H1 (cell line): Measurements from ENCODE around the gene LCAT. TPM values are rescaled to one million over a fixed set of nuclear protein-coding genes. Genes with fewer than 3 reads are reported as not detected.

Source experiments
- BCL11A ChIP-seq, 2 experiments: IDR thresholded peaks; one replicate each; pipeline ENCODE4 v1.6.1; 2011; ENCODE audit warnings: low read depth in 2 of 2, low read length in 2 of 2, mild to moderate bottlenecking in 2 of 2
- CBX8 ChIP-seq: fragments of 300-800, 300-1000 bp; sonication (generic); IDR thresholded peaks from 2 replicates; pipeline ENCODE4 v1.7.1; 2016; ENCODE audit warnings: low read depth, low read length, borderline replicate concordance
- CHD2 ChIP-seq: IDR thresholded peaks from 2 replicates; pipeline ENCODE4 v1.6.1; 2012; ENCODE audit warnings: low read length, improper control_type of control experiment
- CTBP2 ChIP-seq: IDR thresholded peaks from 2 replicates; pipeline ENCODE4 v1.7.0; 2011; ENCODE audit warnings: borderline replicate concordance, mild to moderate bottlenecking, moderate library complexity, mixed read lengths, low read length; ENCODE audit not compliant: insufficient read depth, insufficient read length
- FOSL1 ChIP-seq: IDR thresholded peaks from 2 replicates; pipeline ENCODE4 v1.6.1; 2011; ENCODE audit warnings: mild to moderate bottlenecking, low read depth, low read length, moderate library complexity; ENCODE audit not compliant: insufficient read depth
- KDM1A ChIP-seq: fragments of 200-600, 300-600 bp; sonication (generic); IDR thresholded peaks from 2 replicates; pipeline ENCODE4 v1.7.1; 2016; ENCODE audit warnings: mild to moderate bottlenecking, low read length, borderline replicate concordance
- NRF1 ChIP-seq: IDR thresholded peaks from 2 replicates; pipeline ENCODE4 v1.6.1; 2011; ENCODE audit warnings: mild to moderate bottlenecking, low read depth, low read length, improper control_type of control experiment
- RXRA ChIP-seq: IDR thresholded peaks from 2 replicates; pipeline ENCODE4 v1.6.1; 2011; ENCODE audit warnings: low read depth, mild to moderate bottlenecking, low read length, moderate library complexity; ENCODE audit not compliant: insufficient read depth
- TEAD4 ChIP-seq: IDR thresholded peaks from 2 replicates; pipeline ENCODE4 v1.6.1; 2012; ENCODE audit warnings: low read depth, low read length, inconsistent platforms, mixed read lengths
- polyA plus RNA-seq, 7 experiments: library from polyadenylated mRNA; depleted of rRNA in 3 of 7; stranded (reverse) in 5 of 7; unstranded in 2 of 7; fragments of >200 nt in 5 of 7; fragments of 200-250 nt in 2 of 7; gene quantifications; 1 replicate in 5 of 7; 2 replicates in 1 of 7; 4 replicates in 1 of 7; pipeline versions ENCODE4 v1.2.1 to v1.2.3, GENCODE V29; 2011 to 2013; ENCODE audit warnings: missing spikeins in 2 of 7, mixed read lengths in 2 of 7
- total RNA-seq: library from RNA; stranded (reverse); fragmentation: NEBNext Ultra II Directional; extraction: Animal tissue kit (Norgen Biotek cat#: 25700); gene quantifications from 2 replicates; pipeline ENCODE4 v1.2.1, GENCODE V29; 2021
- TF ChIP-seq, protein P1 (sequence below): fragments of 300-600 bp; sonication (generic); IDR thresholded peaks from 2 replicates; pipeline ENCODE4 v1.7.1; 2012; ENCODE audit warnings: low read length, moderate library complexity, mild to moderate bottlenecking, inconsistent platforms; ENCODE audit not compliant: insufficient replicate concordance

The LCAT gene
- total and polyA plus RNA-seq, 2 of the 8 experiments (the other 6 are each of a cell fraction or from before 2014, with no cell fraction given): 9.4 to 19.6 TPM

DNA sequence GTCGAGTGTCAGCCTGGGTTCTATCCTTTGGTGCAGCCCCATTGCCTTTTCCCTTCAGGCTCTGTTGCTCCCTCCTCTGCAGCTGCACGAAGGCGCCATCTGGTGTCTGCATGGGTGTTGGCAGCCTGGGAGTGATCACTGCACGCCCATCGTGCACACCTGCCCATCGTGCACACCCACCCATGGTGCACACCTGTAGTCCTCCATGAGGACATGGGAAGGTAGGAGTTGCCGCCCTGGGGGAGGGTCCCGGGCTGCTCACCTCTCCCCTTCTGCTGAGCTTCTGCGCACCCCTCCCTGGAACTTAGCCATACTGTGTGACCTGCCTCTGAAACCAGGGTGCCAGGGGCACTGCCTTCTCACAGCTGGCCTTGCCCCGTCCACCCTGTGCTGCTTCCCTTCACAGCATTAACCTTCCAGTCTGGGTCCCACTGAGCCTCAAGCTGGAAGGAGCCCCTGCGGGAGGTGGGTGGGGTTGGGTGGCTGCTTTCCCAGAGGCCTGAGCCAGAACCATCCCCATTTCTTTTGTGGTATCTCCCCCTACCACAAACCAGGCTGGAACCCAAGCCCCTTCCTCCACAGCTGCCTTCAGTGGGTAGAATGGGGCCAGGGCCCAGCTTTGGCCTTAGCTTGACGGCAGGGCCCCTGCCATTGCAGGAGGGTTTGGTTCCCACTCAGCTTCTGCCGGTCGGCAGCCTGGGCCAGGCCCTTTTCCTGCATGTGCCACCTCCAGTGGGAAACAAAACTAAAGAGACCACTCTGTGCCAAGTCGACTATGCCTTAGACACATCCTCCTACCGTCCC lies 15.2 kb downstream of the LCAT start (continued):
- TF ChIP-seq, protein P1, sequence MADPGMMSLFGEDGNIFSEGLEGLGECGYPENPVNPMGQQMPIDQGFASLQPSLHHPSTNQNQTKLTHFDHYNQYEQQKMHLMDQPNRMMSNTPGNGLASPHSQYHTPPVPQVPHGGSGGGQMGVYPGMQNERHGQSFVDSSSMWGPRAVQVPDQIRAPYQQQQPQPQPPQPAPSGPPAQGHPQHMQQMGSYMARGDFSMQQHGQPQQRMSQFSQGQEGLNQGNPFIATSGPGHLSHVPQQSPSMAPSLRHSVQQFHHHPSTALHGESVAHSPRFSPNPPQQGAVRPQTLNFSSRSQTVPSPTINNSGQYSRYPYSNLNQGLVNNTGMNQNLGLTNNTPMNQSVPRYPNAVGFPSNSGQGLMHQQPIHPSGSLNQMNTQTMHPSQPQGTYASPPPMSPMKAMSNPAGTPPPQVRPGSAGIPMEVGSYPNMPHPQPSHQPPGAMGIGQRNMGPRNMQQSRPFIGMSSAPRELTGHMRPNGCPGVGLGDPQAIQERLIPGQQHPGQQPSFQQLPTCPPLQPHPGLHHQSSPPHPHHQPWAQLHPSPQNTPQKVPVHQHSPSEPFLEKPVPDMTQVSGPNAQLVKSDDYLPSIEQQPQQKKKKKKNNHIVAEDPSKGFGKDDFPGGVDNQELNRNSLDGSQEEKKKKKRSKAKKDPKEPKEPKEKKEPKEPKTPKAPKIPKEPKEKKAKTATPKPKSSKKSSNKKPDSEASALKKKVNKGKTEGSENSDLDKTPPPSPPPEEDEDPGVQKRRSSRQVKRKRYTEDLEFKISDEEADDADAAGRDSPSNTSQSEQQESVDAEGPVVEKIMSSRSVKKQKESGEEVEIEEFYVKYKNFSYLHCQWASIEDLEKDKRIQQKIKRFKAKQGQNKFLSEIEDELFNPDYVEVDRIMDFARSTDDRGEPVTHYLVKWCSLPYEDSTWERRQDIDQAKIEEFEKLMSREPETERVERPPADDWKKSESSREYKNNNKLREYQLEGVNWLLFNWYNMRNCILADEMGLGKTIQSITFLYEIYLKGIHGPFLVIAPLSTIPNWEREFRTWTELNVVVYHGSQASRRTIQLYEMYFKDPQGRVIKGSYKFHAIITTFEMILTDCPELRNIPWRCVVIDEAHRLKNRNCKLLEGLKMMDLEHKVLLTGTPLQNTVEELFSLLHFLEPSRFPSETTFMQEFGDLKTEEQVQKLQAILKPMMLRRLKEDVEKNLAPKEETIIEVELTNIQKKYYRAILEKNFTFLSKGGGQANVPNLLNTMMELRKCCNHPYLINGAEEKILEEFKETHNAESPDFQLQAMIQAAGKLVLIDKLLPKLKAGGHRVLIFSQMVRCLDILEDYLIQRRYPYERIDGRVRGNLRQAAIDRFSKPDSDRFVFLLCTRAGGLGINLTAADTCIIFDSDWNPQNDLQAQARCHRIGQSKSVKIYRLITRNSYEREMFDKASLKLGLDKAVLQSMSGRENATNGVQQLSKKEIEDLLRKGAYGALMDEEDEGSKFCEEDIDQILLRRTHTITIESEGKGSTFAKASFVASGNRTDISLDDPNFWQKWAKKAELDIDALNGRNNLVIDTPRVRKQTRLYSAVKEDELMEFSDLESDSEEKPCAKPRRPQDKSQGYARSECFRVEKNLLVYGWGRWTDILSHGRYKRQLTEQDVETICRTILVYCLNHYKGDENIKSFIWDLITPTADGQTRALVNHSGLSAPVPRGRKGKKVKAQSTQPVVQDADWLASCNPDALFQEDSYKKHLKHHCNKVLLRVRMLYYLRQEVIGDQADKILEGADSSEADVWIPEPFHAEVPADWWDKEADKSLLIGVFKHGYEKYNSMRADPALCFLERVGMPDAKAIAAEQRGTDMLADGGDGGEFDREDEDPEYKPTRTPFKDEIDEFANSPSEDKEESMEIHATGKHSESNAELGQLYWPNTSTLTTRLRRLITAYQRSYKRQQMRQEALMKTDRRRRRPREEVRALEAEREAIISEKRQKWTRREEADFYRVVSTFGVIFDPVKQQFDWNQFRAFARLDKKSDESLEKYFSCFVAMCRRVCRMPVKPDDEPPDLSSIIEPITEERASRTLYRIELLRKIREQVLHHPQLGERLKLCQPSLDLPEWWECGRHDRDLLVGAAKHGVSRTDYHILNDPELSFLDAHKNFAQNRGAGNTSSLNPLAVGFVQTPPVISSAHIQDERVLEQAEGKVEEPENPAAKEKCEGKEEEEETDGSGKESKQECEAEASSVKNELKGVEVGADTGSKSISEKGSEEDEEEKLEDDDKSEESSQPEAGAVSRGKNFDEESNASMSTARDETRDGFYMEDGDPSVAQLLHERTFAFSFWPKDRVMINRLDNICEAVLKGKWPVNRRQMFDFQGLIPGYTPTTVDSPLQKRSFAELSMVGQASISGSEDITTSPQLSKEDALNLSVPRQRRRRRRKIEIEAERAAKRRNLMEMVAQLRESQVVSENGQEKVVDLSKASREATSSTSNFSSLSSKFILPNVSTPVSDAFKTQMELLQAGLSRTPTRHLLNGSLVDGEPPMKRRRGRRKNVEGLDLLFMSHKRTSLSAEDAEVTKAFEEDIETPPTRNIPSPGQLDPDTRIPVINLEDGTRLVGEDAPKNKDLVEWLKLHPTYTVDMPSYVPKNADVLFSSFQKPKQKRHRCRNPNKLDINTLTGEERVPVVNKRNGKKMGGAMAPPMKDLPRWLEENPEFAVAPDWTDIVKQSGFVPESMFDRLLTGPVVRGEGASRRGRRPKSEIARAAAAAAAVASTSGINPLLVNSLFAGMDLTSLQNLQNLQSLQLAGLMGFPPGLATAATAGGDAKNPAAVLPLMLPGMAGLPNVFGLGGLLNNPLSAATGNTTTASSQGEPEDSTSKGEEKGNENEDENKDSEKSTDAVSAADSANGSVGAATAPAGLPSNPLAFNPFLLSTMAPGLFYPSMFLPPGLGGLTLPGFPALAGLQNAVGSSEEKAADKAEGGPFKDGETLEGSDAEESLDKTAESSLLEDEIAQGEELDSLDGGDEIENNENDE: no peak
- TF ChIP-seq RXRA: no peak
- TF ChIP-seq KDM1A: no peak
- TF ChIP-seq TEAD4: no peak
- no peak for TF ChIP-seq CHD2
- TF ChIP-seq CBX8: no peak
- no peak for TF ChIP-seq CTBP2
- no peak for TF ChIP-seq BCL11A (IDR thresholded peaks at IDR 0.05; ENCODE audit: low read depth in 2 of 2, low read length in 2 of 2)
- no peak for TF ChIP-seq FOSL1
- TF ChIP-seq NRF1: no peak
